HL-60 (cell line): Measurements from ENCODE around the gene ZSWIM2.

ENCODE experiments used
- DNase-seq, 2 experiments: peaks; one replicate each; pipeline ENCODE4 v3.0.0-alpha.2; 2010 to 2020; ENCODE audit warnings: low read depth in 1 of 2, low spot score in 1 of 2
- H3K27ac ChIP-seq: fragments of 250-450 bp; sonication (Bioruptor Pico); replicated peaks from 2 replicates; pipeline ENCODE4 v1.5.1; 2020; ENCODE audit warnings: mild to moderate bottlenecking, moderate library complexity
- H3K27me3 ChIP-seq: fragments of 250-450 bp; sonication (Bioruptor Pico); 2 replicates; pipeline ENCODE4 v1.5.1; 2021; ENCODE audit warnings: mild to moderate bottlenecking, moderate library complexity; ENCODE audit not compliant: insufficient read depth, poor library complexity, severe bottlenecking
- H3K4me3 ChIP-seq: replicated peaks from 2 replicates; pipeline ENCODE4 v1.5.1; 2011; ENCODE audit warnings: mild to moderate bottlenecking, control low read depth, low read length; ENCODE audit not compliant: insufficient read depth
- GABPA ChIP-seq: IDR thresholded peaks from 2 replicates; pipeline ENCODE4 v1.6.1; 2012; ENCODE audit warnings: low read depth
- POLR2AphosphoS5 ChIP-seq: IDR thresholded peaks from 2 replicates; pipeline ENCODE4 v1.6.1; 2012; ENCODE audit warnings: low read depth
- SPI1 ChIP-seq: IDR thresholded peaks from 2 replicates; pipeline ENCODE4 v1.6.1; 2012; ENCODE audit warnings: low read depth, mild to moderate bottlenecking, borderline replicate concordance
- TF ChIP-seq, protein P1 (sequence below): IDR thresholded peaks from one replicate; pipeline ENCODE4 v1.5.1; 2011; ENCODE audit warnings: low read length, control low read depth, inconsistent platforms; ENCODE audit not compliant: insufficient read depth
- TF ChIP-seq, protein P2 (sequence below): IDR thresholded peaks from 2 replicates; pipeline ENCODE4 v1.6.1; 2012; ENCODE audit warnings: low read depth; ENCODE audit not compliant: insufficient replicate concordance

ZSWIM2 gene

DNA sequence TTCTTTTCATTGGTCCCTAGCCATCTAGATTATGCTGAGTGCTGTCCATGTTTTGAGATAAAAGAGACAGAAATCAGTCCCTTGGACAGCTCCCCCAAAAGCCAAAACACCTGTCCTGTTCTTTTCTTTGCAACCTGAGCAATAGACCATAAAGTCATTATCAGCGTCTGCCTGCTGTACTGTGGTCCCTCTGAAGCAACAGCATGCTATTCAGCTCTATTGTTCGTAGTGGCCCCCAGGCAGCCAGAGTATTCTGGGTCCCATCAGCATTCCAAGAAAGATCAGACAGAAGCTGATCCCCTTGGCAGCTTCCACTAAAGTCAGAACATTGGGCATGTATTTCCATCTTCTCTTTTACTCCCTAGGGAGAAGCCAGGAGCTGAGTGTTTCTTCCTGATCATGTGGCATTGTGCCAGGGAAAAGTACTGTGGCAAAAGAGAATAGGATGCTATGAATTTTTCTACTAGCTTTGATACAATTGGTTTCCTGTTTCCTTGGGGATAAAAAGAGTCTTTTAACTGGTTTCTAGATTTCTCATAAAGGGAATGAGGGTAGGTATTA is 33.6 kb upstream of the ZSWIM2 start:
- DNase-seq, result no peak
- TF ChIP-seq SPI1, result no peak
- TF ChIP-seq, protein P1, sequence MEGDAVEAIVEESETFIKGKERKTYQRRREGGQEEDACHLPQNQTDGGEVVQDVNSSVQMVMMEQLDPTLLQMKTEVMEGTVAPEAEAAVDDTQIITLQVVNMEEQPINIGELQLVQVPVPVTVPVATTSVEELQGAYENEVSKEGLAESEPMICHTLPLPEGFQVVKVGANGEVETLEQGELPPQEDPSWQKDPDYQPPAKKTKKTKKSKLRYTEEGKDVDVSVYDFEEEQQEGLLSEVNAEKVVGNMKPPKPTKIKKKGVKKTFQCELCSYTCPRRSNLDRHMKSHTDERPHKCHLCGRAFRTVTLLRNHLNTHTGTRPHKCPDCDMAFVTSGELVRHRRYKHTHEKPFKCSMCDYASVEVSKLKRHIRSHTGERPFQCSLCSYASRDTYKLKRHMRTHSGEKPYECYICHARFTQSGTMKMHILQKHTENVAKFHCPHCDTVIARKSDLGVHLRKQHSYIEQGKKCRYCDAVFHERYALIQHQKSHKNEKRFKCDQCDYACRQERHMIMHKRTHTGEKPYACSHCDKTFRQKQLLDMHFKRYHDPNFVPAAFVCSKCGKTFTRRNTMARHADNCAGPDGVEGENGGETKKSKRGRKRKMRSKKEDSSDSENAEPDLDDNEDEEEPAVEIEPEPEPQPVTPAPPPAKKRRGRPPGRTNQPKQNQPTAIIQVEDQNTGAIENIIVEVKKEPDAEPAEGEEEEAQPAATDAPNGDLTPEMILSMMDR, result no peak
- H3K4me3 ChIP-seq, result no peak overlapping the region
- H3K27me3 ChIP-seq, result no peaks in the 10 kb centered on the region
- H3K27ac ChIP-seq, result no peak overlapping the region

DNA sequence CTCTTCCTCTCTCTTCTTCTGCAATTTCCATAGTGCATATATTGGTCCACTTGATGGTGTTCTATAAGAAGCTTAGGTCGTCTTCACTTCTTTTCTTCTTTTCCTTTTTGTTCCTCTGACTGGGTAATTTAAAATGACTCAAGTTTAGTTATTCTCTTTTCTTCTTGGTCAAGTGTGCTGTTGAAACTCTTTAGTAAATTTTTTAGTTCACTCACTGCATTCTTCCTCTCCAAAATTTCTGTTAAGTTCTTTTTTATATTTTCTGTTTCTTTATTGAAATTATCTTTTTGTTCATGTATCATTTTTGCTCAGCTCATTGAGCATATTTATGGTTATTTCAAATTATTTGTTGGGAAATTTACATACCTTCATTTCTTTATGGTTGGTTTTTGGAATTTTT is 32.7 kb upstream of the ZSWIM2 start:
- Histone ChIP-seq H3K27ac (no peak overlapping the region), H3K27me3 (no peaks in the 10 kb centered on the region)
- TF ChIP-seq, protein P2, sequence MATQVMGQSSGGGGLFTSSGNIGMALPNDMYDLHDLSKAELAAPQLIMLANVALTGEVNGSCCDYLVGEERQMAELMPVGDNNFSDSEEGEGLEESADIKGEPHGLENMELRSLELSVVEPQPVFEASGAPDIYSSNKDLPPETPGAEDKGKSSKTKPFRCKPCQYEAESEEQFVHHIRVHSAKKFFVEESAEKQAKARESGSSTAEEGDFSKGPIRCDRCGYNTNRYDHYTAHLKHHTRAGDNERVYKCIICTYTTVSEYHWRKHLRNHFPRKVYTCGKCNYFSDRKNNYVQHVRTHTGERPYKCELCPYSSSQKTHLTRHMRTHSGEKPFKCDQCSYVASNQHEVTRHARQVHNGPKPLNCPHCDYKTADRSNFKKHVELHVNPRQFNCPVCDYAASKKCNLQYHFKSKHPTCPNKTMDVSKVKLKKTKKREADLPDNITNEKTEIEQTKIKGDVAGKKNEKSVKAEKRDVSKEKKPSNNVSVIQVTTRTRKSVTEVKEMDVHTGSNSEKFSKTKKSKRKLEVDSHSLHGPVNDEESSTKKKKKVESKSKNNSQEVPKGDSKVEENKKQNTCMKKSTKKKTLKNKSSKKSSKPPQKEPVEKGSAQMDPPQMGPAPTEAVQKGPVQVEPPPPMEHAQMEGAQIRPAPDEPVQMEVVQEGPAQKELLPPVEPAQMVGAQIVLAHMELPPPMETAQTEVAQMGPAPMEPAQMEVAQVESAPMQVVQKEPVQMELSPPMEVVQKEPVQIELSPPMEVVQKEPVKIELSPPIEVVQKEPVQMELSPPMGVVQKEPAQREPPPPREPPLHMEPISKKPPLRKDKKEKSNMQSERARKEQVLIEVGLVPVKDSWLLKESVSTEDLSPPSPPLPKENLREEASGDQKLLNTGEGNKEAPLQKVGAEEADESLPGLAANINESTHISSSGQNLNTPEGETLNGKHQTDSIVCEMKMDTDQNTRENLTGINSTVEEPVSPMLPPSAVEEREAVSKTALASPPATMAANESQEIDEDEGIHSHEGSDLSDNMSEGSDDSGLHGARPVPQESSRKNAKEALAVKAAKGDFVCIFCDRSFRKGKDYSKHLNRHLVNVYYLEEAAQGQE, result no peak
- TF ChIP-seq, protein P1, result no peak
- TF ChIP-seq SPI1, result no peak
- TF ChIP-seq GABPA, result no peak
- no peak for TF ChIP-seq POLR2AphosphoS5

DNA sequence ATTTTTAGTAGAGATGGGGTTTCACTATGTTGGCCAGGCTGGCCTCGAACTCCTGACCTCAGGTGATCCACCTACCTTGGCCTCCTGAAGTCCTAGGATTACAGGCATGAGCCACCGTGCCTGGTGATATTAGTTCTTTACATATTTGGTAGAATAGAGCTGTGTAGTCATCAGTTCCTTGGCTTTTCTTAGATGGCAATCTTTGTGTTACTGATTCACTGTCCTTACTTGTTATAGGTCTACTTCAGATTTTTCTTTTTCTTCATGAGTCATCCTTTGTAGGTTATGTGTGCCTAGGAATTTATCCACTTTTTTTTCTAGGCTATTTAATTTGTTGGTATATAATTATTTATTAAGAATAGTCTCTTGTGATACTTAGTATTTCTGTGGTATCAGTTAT is 30.3 kb upstream of the ZSWIM2 start:
- Histone ChIP-seq H3K27me3 (no peaks in the 10 kb centered on the region), H3K27ac (no peak overlapping the region), H3K4me3 (no peak overlapping the region)
- no peak for DNase-seq
- TF ChIP-seq, protein P2, result no peak
- TF ChIP-seq, protein P1, result no peak
- TF ChIP-seq SPI1 (no peak), POLR2AphosphoS5 (no peak), GABPA (no peak)

More for the DNA sequence above, 32.7 kb upstream of the ZSWIM2 start:
- H3K4me3 ChIP-seq, result no peak overlapping the region
- no peak for DNase-seq

DNA sequence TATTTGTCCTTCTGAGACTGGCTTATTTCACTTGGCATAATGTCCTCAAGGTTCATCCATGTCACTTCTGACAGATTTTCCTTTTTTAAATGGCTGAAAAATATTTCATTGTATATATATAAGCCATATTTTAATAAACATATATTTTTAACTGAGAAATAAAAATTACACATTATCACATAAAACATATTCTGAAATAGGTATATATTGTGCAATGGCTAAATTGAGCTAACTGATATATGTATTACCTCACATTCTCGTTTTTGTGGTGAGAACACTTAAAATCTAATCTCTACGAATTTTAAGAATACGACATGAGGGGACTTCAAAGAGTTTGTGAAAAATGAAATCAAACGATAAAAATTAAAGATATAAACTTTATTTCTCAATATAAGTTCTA is 25.7 kb upstream of the ZSWIM2 start:
- no peak overlapping the region for H3K4me3 ChIP-seq
- DNase-seq, result no peak
- no peaks in the 10 kb centered on the region for H3K27me3 ChIP-seq
- no peak overlapping the region for H3K27ac ChIP-seq
- no peak for TF ChIP-seq SPI1
- TF ChIP-seq POLR2AphosphoS5, result no peak
- TF ChIP-seq GABPA, result no peak
- TF ChIP-seq, protein P2, result no peak
- TF ChIP-seq, protein P1, result no peak
